Activated CD4-positive, alpha-beta T cell treated with anti-CD3 and anti-CD28 coated beads for 4 hours (primary cell): ENCODE results near the gene MED13.
"Not testable (repeated sequence)": the region's sequence is repeated elsewhere in the genome, so short reads cannot be mapped to it uniquely, and the experiment has no call there.

ENCODE experiments used
- DNase-seq, 2 donors: peaks; one replicate each; pipeline ENCODE4 v3.0.0-alpha.2; 2020

Gene MED13

GRCh38 chr17:61996916-61997605 is 68.0 kb downstream of the MED13 start:
- DNase-seq: no peak

GRCh38 chr17:61989509-61989908 is 75.6 kb downstream of the MED13 start:
- DNase-seq: no peak

GRCh38 chr17:61986898-61987297 is 78.2 kb downstream of the MED13 start:
- DNase-seq: no peak

DNA sequence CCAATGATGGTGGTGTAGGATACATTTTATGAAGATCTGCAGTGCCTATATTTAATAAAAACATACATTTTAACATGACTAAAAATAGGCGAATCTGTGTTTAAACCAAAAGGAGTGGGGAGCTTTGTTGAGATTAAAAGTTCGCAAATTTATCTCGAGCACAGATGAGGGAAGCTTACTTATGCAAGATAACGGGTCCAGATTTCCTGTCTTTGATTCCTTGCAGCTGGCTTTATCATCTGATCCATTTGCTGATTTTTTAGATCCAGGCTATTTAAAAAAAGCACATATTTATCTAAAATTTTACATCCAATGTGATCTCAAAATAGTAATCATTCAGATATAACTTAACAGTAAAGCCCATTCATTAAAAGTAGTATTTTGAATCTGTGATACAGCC is 80.3 kb downstream of the MED13 start:
- DNase-seq: no peak

DNA sequence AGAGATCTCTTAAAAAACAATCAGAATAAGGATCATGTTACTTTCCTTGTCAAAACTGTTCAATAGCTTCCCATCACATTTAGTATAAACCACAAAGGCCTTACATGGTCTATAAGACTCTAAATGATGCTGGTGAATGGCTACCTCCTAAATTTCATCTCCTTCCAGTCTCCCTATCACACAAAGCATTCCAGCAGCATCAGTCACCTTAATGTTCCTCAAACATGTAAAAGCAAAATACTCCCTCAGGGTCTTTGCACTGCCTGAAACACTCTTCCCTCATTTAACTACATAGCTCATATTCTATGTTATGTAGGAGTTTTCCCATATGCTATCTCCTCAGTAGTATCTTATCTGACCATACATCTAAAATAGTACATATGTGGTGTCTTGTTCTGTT is 83.8 kb downstream of the MED13 start:
- no peak for DNase-seq

DNA sequence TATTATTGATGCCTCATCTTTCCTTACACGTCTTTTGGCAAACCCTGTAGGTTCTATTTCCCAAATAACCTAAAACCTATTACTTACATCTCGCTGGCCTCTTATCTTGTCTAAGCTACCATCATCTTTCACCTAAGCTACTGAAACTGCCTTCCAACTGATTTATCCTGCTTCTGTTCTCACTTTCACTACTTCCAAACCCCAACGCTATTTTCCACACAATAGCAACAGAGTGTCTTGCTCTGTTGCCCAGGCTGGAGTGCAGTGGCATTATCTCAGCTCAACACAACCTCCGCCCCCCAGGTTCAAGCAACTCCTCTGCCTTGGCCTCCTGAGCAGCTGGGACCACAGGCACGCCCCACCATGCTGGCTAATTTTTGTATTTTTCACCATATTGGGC is 84.5 kb downstream of the MED13 start:
- no peak for DNase-seq

GRCh38 chr17:61974115-61974514 is 91.0 kb downstream of the MED13 start:
- no peak for DNase-seq

GRCh38 chr17:61972311-61972710 is 92.8 kb downstream of the MED13 start:
- no peak for DNase-seq

- no peak for DNase-seq
These were observed 95.0 kb downstream of the MED13 start for GRCh38 chr17:61970030-61970429.

DNA sequence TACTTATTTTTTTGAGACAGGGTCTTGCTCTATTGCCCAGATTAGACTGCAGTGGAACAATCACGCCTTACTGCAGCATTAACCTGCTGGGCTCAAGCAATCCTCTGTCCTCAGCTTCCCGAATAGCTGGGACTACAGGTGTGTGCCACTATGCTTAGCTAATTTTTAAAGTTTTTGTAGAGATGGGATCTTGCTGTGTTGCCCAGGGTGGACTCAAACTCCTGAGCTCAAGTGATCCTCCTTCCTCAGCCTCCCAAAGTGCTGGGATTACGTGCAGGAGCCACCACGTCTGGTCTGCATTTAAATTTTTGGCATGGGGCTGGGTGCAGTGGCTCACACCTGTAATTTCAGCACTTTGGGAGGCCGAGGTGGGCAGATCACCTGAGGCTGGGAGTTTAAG is 96.3 kb downstream of the MED13 start:
- DNase-seq: no peak

GRCh38 chr17:61967729-61968128 is 97.3 kb downstream of the MED13 start:
- no peak for DNase-seq

DNA sequence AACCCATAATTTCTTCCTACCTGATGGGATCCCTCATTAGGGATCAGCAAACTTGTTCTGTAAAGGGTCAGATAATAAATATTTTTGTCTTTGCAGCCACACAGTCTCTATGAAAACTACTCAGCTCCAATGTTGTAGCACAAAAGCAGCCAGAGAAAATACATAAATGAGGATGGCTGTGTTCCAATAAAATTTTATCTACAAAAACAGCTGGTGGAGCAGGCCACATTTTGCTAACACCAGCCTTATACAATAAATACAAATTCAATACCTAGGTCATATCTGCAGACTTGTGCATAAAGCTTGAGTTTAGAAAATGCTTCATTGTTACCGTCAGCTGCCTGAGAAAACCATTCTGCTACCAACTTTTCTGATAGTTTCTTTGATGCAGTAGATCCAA is 98.9 kb downstream of the MED13 start:
- DNase-seq: no peak

- DNase-seq: no peak
These were observed 109.5 kb downstream of the MED13 start for GRCh38 chr17:61955619-61956018.

GRCh38 chr17:61947367-61948078 is 117.6 kb downstream of the MED13 start:
- DNase-seq: no peak

DNA sequence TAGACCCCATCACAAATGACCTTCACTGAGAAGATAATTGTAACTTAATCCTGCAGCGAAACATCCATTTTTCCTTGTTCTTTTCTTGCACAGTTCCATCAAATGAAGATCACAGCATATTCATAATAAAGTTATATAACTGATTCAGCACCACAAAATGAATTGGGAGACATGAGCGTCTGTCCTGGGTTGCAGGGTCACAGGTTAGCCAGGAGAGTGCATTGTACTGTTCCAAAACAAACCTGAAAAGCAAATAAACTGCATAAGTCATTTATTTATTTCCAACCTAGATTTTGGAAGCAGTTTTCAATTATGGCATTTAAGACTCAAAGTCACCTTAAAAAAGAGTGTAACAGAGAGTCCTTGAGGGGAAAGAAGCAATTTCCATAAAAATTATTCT is 118.7 kb downstream of the MED13 start:
- no peak for DNase-seq

- no peak for DNase-seq
These were observed 122.0 kb downstream of the MED13 start for GRCh38 chr17:61943117-61943516.

- no peak for DNase-seq
These were observed 123.0 kb downstream of the MED13 start for GRCh38 chr17:61942085-61942484.

DNA sequence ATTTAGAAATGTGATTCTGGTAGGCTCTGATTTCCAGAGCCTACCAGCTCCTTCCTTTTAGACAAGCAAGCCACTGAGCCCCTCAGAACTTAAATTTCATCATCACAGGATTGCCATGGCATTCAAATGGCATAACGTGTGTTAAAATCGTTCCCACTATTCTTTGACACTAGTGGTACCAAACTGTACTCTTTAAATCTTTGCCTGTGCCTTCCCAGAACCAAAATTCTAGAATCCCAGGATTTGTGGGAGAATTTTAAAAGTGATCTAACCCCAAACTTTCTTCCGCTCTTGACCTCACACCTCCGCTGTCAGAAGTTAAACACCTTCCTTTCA is 137.0 kb downstream of the MED13 start:
- no peak for DNase-seq

DNA sequence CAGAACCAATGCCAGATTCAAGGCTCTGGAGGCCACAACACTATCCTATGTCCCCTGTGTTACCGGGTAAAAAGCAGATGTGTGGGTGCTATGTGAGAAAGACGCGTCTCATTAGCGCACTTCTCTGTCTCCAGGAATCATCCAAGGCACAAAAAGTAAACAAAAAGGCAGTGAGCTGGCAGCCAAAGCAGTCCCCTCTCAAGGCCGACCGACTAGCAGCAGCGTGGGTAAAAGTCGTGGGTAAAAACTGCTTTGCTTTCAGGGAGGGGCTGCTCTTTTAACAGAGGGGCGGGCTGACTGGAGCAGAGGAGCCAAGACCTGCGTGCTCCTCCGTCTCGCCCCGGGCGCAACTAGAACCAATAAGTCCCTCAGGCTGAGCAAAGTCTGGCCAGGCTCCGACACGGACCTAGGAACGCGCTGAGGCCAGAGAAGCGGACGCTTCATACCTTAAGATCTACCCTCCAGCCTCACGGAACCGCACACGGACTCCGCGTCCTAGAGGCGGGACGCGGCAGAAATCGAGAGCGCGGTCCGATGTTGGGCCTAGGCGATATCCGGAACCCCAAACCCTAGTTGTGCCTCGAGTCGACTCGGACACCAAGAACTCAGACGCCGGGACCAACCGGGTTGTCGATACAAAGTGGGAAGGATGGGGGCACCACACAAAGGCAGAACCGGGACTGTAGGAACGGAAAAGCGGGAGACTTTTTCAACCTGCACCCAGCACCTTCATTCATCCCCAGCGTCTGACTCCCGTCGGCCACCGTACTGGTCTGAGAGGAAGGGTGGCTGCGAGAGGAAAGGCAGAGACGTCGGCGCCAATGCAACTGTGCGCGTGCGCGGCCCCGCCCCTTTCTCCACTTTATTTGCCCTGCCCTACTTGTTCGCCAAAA is 137.6 kb downstream of the MED13 start, which contains the start of gene INTS2:
Gene INTS2, minus strand, starts transcription at position 775 of the 893 bp plus-strand sequence. CDS start 1,338 bp downstream, outside the sequence.
- peak; percentile 92 to 97 for DNase-seq

GRCh38 chr17:61926826-61927207 is 138.3 kb downstream of the MED13 start:
- no peak for DNase-seq

- not testable (repeated sequence) for DNase-seq
These were observed 149.9 kb downstream of the MED13 start for GRCh38 chr17:61915162-61915561.

- DNase-seq: no peak
These were observed 156.6 kb downstream of the MED13 start for GRCh38 chr17:61908292-61909037.

GRCh38 chr17:61907361-61907760 is 157.7 kb downstream of the MED13 start:
- no peak for DNase-seq
